C1 segment of cervical spinal cord (tissue), 14 donors: Measurements from ENCODE around the gene NOC4L.

Experiments
- DNase-seq, 14 donors: peaks; one replicate each; lab custom pipeline; 2025; lab: John Stamatoyannopoulos, UW

Gene NOC4L

DNA sequence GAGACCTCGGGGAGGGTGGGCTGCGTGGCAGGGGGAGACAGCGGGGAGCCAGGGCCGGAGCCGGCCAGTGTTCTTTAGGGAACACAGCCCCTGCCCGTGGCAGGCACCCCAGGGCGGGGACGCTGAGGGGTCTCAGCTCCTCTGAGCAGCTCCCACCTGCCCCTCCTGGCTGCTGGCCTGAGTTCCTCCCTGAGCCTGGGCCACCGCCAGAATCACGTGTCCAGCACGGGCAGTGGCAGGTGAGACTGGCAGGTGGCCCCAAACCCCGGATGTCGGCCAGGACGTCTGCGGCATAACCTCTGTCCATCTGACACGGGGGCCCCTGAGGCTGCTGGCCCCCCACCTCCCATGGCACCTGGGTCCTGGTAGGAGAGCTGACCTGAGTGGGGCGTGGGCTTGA, 25.1 kb downstream of the NOC4L start:
- DNase-seq = no peak

DNA sequence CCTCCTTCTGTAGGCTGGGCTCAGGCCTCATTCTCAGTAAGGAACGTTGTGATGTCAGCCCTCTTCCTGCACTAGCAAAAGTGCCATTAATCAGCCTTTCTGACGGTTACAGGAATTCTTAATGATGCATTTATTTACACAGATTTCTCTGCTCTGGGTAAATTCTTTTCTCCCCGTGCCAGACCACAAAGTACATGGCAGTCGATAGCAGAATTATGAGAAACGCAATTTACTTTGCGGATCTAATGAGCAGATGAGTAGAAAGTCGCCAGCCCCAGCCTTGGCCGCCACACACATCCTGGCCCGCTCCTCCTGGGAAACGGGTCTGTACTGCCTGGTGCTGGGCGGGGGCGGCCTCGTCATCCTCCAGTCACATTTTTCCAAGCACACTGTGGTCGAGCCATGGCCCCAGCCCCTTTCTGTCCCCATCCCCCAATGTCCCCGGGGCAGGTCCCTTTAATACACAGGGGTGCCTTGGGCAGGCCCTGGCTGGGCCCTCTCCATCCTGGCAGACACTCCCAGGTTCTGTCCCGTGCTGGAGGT, 25.9 kb downstream of the NOC4L start:
- no peak for DNase-seq

DNA sequence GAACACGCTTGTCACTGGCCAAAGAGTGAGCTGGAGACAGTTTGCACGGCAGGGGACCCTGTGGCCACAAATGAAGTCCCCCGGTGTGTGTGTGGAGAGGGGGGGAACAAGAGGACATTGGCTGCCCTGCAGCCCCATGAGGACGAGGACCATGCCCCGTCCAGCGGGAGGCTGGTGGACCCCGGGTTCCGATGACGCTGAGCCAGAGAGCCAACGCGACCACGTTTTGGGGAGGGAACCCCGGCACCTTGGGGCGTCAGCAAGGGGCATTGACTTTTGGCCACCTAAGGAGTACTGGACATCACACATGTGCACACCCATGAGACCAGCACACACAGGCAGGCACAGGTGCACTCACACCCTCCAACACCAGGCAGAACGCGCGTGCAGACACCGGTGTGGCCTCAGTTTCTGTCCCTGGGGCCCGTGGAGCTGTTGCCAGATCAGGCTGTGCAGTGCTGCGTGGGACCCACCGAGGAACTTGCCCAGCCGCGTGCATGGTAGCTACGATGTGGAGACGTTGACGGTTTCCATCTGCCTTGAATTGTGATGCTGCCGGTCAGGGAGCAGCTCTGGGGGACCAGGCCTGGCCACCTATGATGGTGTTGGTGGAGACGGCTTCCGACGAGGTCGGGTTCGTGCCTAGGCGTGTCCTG, 26.5 kb downstream of the NOC4L start:
- DNase-seq = no peak

DNA sequence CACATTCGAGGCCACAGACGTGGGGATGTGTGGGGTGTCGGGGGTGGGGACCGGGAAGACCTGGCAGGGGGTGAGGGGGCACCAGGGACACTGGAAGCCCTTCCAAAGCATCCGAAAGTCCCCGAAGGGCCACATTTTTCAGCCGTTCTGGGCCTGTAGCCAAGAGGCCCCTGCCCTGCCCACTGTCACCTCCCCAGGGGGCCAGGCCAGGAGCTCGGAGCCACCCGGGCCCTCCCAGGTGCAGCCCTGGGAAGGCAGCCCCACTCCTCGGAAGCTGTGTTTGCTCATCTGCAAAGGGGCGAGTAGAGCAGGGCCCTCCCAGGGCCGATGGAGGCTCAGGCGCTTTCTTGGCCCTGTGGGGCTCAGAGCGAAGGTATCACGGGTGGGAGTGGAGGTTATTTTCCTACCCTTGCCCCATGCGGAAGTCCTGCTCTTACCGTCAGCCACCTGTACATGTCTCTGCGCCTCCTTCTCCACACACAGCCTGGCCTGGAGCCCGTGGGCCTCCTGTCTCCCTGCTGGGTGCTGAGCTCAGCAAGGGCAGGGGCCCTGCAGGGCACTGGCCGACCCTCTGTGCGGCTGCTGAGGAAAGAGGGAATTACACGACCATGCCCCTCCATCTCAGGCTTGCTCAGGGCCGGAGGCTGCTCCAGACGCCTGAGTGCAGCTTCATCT, 27.2 kb downstream of the NOC4L start:
- DNase-seq = no peak

DNA sequence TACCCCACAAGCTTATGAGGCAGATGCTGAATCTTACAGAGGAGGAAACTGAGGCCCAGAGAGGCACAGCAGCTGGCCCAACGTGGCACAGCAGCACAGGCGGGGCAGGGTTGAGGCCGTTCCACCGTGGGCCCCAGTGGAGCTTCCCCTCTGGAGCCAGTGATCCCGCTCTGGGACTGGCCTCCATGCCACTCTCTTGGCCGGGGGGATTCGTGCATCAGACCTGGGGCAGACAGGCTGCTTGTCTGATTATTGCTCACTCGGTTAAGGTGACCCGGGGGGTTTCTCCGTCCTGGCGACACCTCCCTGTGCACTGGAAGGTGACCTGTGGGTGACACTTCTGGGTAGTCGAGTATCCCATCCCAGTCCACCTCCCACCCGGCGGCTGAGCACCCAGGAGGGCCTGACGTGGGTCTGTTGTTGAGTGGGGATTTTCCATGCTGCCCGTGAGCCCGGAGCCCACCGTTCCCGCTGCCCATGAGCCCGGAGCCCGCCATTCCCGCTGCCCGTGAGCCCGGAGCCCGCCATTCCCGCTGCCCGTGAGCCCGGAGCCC, 27.8 kb downstream of the NOC4L start:
- no peak for DNase-seq

DNA sequence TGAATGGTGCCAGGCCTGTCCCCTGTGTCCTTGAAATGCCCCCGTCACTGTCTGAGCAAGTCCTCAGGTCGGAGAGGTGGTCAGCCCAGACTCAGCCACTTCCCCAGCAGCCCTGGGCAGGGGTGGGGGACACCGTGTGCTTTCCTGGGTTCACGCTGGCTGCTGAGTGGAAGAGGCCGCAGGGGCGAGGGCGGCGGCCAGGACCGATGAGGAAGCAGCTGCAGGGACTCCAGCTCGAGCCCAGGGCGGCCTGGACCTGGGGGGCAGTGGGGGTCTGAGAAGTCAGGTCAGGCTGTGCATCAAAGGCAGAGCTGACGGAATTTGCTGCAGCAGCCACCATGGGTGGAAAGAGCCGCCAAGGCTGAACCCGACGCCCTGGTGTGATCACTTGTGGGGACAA, 28.4 kb downstream of the NOC4L start:
- DNase-seq = no peak

DNA sequence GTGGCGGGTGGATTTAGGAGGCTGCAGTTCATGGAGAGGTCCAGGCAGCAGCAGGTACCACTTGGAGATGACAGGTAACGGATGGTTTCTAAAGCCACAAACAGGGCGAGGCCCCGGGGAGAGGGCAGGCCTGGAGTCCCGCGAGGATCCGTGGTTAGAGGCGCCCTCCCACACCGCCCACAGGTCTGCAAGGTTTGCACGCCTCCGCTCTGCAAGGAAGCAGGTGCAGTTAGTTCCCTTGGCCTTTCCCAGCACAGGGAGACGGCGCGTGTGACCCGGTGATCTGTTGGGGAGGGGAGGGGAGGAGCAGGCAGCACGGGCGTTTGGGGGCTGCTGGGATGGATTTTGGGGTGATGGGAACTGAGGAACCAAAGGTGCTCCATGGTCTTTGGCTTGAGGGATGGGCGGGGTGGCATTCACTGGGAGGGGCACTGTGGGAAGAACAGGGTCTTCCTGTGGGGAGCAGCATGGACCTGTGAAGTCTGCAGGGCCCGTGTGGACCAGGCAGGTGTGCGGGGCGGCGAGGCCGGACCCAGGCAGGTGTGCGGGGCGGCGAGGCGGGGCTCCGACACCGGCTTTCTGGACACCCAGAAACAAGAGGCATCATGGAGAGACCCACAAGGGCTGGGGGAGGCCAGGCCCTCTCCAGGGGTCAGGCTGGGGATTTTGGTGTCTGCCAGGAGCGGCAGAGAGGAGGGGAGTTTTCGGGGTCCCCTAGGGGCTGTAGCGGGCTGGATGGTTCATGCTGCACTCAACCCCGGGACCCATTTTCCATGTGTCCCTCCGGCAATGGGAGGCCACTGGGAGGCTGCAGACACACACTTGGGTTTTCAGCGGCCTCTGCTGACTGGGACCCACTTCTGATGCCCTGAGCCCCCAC, 29.1 kb downstream of the NOC4L start:
- DNase-seq = no peak

DNA sequence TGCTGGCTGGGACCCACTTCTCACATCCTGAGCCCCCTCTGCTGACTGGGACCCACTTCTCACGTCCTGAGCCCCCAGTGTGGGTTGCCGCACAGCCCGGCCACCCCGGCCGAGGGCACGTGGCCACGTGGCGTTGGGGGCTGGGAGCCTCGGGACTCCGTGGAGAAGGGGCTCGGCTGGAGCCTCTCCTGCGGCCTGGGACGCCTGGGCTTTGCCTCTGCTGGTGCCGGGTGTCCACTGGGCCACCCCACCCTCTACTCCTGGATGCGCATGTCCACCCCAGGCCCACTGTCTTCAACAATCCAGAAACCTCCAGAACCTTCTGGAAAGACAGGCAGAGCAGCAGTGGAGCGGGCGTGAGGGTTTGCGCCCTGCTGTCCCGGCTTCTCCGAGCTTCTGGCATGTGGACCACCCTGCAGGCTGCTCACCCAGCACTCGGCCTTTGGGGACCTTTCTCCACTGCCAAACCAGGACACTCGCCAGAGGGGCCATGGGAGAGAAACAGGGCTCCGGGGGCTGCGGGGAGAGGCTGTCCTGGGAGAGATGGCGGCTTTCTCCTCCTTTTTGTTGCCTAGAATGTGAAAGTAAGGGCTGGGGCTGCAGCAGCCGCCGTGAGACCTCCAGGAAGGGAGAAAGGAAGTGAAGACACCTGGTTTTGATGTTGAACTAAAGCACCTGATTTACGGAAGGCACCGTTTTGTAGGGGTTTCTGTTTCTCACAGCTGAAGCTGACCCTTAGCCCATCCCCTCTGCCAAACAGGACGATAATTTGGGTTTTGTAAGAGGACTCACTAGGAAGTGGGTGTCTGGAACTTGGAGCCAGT, 30.0 kb downstream of the NOC4L start:
- DNase-seq = no peak

DNA sequence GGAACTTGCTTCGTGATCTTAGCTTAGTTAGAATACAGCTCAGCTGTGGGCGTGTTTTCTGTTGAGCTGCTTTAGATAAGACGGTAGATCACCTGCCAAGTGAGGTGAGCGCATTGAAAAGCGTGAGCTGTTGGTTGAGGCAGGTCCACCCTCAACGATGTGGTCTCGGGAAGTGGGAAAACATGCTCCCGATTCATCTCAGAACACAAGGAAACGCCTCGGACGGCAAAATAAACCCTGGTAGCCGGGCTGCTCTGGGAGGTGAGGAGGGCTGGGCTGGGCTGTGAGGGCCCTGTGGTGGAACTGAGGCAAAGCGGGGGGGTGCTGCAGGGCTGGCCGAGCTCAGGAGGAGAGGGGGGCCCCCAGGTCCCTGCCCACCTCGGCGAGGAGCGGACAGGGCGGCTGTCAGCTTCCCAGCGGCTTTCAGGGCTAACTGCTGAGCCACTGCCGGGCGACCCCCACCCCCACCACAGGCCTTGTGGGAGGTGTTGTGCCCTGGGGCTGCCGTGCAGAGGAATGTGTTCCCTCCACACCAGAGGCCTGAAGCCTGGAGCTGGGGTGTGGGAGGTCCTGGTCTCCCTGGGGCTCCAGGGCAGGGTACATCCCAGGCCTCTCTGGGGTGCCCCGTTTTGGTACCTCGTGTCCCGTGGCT, 30.7 kb downstream of the NOC4L start:
- no peak for DNase-seq

DNA sequence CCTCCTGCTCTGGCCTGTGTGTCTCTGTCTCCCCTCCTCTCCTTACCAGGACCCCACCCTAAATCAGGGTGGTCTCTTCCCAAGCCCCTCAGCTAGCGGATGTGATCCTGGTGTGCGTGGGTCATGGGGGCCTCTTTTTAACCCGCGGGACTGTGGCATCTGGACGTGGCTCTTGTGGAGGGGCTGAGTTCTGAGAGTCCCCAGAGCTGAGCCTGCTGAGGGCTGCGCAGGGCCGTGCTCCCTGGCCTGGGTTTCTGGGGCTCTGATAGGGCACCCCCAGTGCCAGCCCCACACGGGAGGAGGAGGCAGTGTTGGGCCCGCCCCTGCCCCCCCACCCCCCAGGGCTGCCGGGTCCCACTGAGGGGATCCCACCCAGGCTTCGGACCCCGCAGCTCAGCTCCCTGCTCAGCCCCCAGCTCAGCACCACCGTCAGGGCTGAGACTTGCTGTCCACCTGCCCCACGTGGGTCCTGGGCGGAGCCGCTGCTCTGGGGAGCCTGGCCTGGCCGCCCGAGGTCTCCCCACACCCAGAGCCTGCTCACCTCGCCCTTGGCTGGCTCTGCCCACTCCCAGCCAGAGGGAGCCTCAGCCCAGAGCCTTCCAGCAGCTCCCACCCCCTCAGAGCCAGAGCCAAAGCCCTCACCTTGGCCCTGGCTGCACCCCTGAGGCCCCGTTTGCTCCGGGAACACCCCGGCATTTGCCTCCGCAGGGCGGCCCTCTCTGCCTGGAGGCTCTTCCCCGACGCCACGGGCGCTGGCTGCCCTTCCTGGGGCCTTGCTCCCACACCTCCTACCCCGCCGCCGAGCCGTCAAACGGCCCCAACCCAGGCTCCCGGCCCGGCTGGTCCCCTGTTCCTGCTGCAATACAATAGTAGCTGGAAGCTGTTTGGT, 31.5 kb downstream of the NOC4L start:
- no peak for DNase-seq

DNA sequence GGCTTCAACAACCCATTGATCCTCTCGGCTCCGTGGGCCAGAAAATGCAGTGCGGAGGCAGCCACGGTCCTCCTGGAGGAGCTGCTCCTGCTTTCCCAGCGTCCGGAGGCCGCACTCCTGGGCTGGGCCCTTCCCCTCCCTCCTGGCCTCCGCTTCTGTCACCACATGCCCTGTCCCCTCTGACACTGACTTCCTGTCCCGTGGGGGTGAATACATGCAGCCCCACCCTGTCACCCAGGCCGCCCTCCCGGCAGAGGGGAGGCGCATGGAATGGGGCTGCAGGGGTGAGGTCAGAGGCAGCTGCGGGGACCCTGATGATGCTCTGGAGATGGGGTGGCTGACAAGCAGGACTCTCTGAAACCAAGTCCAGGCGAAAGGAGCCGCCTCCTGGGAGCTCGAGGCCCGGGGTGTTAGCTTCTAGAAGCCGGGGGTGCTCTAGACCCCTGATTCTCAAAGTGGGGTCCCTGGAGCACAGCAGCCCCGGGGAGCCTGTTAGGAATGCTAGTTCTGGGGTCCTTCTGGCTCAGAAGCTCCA, 32.2 kb downstream of the NOC4L start:
- DNase-seq = no peak

DNA sequence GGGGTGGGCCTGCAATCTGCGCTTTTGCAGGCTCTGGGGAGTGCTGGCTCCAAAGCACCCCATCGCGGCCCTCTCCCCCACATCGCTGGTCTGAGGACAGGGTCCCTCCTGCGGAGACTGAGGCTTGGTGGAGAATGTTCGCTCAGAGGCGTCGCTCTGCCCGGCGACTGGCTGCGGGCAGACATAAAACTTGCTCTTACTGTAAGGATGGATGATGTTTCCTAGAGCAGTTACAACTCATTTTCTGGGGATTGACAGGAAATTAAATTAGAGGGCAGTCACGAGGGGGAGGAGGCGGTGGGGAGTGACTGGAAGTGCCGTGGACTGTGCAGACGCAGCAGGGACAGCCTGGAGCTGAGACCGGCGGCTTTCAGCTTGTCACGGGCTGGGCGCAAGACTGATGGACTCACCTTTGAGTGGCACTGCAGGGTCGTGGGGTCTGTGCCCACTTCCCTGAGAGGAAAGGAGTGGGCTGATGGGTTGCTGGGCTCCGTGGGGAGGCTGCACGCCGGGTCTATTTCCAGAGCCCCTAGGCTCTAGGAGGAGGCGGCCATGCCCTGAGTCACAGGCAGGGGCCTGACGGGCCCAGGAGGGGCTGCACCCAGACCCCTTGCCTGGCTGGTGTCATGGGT, 32.8 kb downstream of the NOC4L start:
- DNase-seq = no peak

DNA sequence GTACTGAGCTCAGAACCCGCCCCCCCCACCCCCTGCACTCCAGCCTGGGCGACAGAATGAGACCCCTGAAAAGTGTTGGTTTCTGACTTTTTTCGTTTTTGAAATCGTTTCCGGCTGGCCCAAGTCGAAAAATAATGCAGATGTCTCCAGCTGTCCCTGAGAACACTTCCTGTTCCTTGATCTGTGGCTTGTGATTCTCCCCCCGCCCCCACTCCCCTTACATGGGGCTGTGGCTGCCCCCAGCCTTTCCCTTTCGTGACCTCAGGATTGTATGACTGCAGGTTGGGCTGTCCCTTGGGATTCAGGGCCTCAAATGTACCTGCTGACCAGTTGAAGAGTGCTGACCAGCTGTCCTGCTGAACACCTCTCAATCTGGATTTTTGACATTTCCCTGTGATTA, 34.1 kb downstream of the NOC4L start:
- no peak for DNase-seq

DNA sequence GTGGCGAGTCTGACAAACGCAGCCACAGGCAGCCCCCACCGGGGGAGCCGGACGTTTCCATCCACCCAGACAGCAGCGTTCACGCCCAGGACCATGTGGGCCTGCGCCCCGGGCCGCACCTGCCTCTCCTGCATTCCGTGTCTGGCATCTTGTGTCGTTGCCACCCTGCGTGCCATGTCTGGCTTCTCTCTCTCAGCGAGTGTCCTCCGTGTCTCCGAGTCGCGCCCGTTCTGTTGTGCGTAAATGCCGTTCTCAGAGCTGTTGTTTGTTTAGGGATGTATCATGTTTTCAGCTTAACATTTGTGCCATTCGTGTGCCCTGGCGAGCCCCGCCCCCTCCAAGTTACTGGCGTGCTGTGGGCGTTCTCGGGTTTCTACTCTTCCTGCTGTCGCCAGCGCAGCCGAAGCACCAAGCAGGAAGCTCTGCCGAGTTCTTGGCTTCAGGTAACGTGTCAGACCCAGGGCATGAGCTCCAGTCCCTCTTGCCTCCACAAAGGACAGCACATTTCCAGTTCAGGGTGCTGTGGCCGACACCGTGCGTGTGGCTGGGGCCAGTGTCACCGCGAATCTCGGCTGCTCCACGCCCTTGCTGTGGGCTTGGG, 34.6 kb downstream of the NOC4L start:
- no peak for DNase-seq

DNA sequence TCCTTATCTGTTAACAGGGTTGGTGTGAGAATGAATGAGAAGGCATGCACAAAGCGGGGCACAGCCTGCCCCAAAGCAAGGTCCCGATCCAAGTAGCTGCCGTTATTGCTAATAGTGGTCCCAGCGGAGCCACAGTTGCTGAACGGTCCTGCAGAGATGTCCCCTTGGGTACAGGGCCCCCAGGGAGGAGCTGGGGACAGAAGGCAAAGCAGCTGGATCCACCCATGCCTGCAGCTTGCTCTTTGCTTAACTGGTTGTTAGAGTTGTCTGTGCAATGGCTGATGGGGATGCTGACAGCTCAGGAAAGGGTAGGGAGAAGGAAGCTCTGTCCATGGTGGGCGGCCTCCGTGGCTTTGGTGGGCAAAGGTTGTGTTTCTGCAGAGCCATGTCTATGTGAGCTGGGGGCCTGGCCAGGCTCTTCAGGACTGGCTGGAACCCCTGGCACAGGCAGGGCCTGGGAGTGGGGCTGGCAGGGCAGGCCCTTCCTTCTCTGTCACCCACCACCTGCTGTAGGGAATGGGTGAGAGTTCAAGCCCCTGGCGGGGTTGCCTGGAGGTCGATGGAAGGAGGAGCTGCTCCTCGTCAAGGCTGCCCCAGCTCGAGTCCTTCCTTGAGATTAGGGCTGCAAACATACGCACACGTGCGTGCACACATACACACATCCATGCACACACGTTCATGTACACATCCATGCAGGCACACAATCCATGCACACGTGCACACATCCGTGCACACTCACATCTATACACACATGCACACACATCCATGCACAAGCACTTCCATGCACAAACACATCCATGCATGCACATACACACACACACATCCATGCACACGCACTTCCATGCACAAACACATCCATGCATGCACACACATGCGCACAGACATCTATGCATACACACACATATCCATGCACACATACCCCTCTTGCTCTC, 35.4 kb downstream of the NOC4L start:
- no peak for DNase-seq

DNA sequence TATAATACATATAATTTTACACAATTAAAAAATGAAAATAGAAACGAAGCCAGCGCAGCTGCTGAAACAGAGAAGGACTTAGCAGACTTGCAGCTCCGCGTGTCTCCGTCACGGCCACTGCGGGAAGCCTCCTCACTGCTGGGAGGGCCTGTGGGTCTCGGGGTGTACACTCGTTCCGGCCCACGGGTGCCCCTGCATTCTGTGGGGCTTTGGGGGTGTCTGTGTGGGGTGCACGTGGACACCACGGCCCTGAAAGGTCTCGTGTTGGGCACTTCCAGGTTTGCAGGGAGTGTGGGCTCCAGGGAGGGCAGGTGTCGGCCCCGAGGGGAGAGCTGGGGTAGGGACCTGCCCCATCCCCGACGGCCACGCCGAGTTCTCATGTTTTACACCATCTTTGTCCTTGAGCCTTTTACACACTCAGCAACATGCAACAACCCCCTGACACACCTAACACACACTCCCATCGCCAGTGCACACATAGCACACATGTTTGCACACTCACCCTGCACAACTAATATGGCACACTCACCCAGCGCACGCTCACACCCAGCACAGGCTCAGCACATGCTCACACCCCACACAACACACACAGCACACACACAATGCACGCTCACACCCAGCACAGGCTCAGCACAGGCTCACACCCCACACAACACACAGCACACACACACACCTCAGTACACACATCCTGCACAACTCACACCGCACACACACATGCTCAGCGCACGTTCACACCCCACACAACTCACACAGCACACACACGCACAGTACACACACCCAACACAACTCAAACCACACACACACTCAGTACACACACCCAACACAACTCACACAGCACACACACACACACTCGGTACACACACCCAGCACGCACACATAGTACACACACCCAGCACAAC, 36.6 kb downstream of the NOC4L start:
- DNase-seq = no peak
